ENCODE data around the gene JMJD8.
A peak's percentile ranks its signal among the peaks of the same experiment; 100 is the strongest.
"Not testable (repeated sequence)": the region's sequence is repeated elsewhere in the genome, so short reads cannot be mapped to it uniquely, and the experiment has no call there.

Gene JMJD8

GRCh38 chr16:692356-693108, 8.4 kb upstream of the JMJD8 start:
- DNase-seq (ENCODE audit: low read depth), result no peak

GRCh38 chr16:691242-691641, 7.1 kb upstream of the JMJD8 start:
- not testable (repeated sequence) for DNase-seq (ENCODE audit: low read depth)

- DNase-seq (ENCODE audit: low read depth), result no peak
These were observed 5.2 kb upstream of the JMJD8 start for GRCh38 chr16:689175-689897.

GRCh38 chr16:687499-687898, 3.4 kb upstream of the JMJD8 start:
- no peak for DNase-seq (ENCODE audit: low read depth)

- no peak for DNase-seq (ENCODE audit: low read depth)
These were observed 2.5 kb upstream of the JMJD8 start for GRCh38 chr16:686459-687260.

GRCh38 chr16:685967-686366, 1.8 kb upstream of the JMJD8 start:
- DNase-seq (ENCODE audit: low read depth), result no peak

GRCh38 chr16:684961-685696, 995 bp upstream of the JMJD8 start:
- DNase-seq (ENCODE audit: low read depth), result no peak

GRCh38 chr16:683396-684070, 601 bp downstream of the JMJD8 start:
- no peak for DNase-seq (ENCODE audit: low read depth)

GRCh38 chr16:682493-683395, 1.4 kb downstream of the JMJD8 start:
- DNase-seq (ENCODE audit: low read depth), result no peak

GRCh38 chr16:681746-682427, 2.2 kb downstream of the JMJD8 start:
- DNase-seq (ENCODE audit: low read depth), result no peak

GRCh38 chr16:680967-681745, 3.0 kb downstream of the JMJD8 start:
- no peak for DNase-seq (ENCODE audit: low read depth)

- DNase-seq (ENCODE audit: low read depth), result no peak
These were observed 3.5 kb downstream of the JMJD8 start for GRCh38 chr16:680625-680945.

GRCh38 chr16:679814-680624, 4.1 kb downstream of the JMJD8 start, which contains the start of gene STUB1:
TSS of gene STUB1 (plus strand) at chr16:680410. CDS start at chr16:680526, 116 bp downstream.
- DNase-seq (ENCODE audit: low read depth), result peak; percentile 83

GRCh38 chr16:678858-679813, 5.0 kb downstream of the JMJD8 start:
- peak; percentile 42 for DNase-seq (ENCODE audit: low read depth)

GRCh38 chr16:678209-678857, 5.8 kb downstream of the JMJD8 start:
- DNase-seq (ENCODE audit: low read depth), result no peak

Measured in T-helper 22 cell (primary cell).